MM.1S (cell line): ENCODE measurements around the gene CNGB1.

ENCODE experiments used
- CTCF ChIP-seq: fragments of 300-600 bp; sonication (generic); IDR thresholded peaks from 2 replicates; pipeline ENCODE4 v1.5.1; 2016; ENCODE audit warnings: antibody characterized with exemption, low read length, mixed read lengths
- EZH2 ChIP-seq: fragments of 300-600 bp; sonication (generic); optimal IDR thresholded peaks from 2 replicates; pipeline ENCODE3; 2017; ENCODE audit warnings: low read depth, mild to moderate bottlenecking, antibody characterized with exemption, low read length, mixed read lengths
- EZH2phosphoT487 ChIP-seq: fragments of 300-600 bp; sonication (generic); IDR thresholded peaks from 2 replicates; pipeline ENCODE4 v1.6.1; 2018; ENCODE audit warnings: antibody characterized with exemption, low read length

GRCh38 chr16:57966204-57966771 lies 4.6 kb downstream of the CNGB1 start:
- TF ChIP-seq EZH2 (no peak), CTCF (no peak), EZH2phosphoT487 (no peak)
